Measurements from ENCODE around the gene TAS2R31.

- TF ChIP-seq FOXJ3 (CRISPR knock-in tag; IDR thresholded peaks at IDR 0.05; ENCODE audit: borderline replicate concordance) (no peak), ZFP36 (IDR thresholded peaks at IDR 0.05; ENCODE audit: borderline replicate concordance, low read depth, low read length, partially characterized antibody) (no peak), EP300 (IDR thresholded peaks at IDR 0.05; ENCODE audit: low read depth in 2 of 2, low read length in 2 of 2) (no peak), EP300 (CRISPR knock-in tag; IDR thresholded peaks at IDR 0.05; ENCODE audit: borderline replicate concordance) (no peak), TRAFD1 (CRISPR knock-in tag; IDR thresholded peaks at IDR 0.05; ENCODE audit: borderline replicate concordance) (no peak)
Observed at GRCh38 chr12:10989107-10989506, 42.1 kb downstream of the TAS2R31 start.
